ENCODE results near the gene CRY2. TPM values are rescaled to one million over a fixed set of nuclear protein-coding genes. Genes with fewer than 3 reads are reported as not detected.

Gene CRY2
- total and polyA plus RNA-seq, 2 of the 8 experiments (the other 6 are each of a cell fraction or from before 2014, with no cell fraction given) = 8.0 to 9.4 TPM

DNA sequence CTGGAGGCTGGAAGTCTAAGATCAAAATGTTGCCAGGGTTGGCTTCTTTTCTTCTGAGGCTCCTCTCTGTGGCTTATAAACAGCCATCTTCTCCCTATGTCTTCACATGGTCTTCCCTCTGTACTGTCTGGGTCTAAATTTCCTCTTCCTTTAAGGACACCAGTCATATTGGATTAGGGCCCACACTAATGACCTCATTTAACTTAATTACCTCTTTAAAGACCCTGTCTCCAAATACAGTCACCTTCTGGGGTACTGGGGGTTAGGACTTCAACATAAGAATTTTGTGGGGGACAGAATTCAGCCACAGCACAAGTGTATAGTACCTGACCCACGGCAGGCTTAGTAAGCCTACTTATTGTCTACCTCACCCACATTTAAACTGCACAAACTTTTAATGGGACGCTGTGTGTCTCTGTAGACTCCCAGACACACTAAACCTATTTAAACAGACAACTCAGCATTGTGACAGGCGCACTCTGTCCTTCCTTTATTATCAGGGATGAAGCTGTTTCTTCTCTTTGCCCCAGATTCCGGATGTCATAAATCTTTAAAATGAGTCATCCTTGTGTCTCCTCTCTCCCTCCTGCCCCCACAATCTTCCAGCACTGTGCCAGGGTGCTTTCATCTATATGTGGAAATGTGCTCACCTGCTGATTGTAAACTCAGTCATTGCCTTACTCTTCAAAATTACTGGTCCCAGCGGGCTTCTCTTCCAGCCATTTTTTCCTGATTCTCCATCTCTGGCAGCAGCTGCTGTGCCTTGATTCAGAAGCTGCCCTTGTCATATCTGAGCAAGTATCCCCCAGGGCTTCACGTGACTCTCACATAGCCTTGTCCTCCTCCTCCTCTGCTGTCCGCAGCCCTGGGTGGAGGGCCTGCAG, 32.8 kb downstream of the CRY2 start:
- DNase-seq (ENCODE audit: low read depth in 1 of 2, low spot score in 2 of 2) = no peak
- no peak overlapping the region for H4K5ac ChIP-seq (ENCODE audit: insufficient read length, low read depth, low read length)

More for the DNA sequence above, 32.8 kb downstream of the CRY2 start:
- no peaks in the 10 kb centered on the region; a peak in 2 of 8 replicates for H3K36me3 ChIP-seq (ENCODE audit: control insufficient read depth in 2 of 4, insufficient read depth in 4 of 4, low read length in 3 of 4)
- TF ChIP-seq EP300 (IDR thresholded peaks at IDR 0.05; ENCODE audit: borderline replicate concordance in 1 of 2, low read depth in 2 of 2, low read length in 2 of 2) (no peak), CHD2 (IDR thresholded peaks at IDR 0.05; ENCODE audit: low read length) (no peak), TCF12 (IDR thresholded peaks at IDR 0.05; ENCODE audit: low read depth, low read length) (no peak), BCL11A (IDR thresholded peaks at IDR 0.05; ENCODE audit: low read depth in 2 of 2, low read length in 2 of 2) (no peak), GTF2F1 (IDR thresholded peaks at IDR 0.05; ENCODE audit: borderline replicate concordance, low read depth, low read length) (no peak)
- peaks cover under 1% of the 10 kb centered on the region; the same call in 1 of the 2 replicates for H3K23me2 ChIP-seq (ENCODE audit: low read depth, low read length)
- H3K27me3 ChIP-seq (replicated peaks in 1 of 4; ENCODE audit: control insufficient read depth in 3 of 4, extremely low read depth in 1 of 4, insufficient read depth in 3 of 4, low read length in 3 of 4) = no peaks in the 10 kb centered on the region; a peak in 2 of 7 replicates
- H3K4ac ChIP-seq (replicated peaks; ENCODE audit: insufficient read length, low read depth, low read length) = no peak overlapping the region
- no peak overlapping the region for H3K18ac ChIP-seq (ENCODE audit: extremely low read depth, low read length)
- WGBS, 2 experiments (ENCODE audit: extremely low coverage in 1 of 2, insufficient coverage in 1 of 2, insufficient read length in 1 of 2, insufficient replicate concordance in 2 of 2, low coverage in 1 of 2, low lambda C conversion rate in 2 of 2, missing lambda C conversion rate in 1 of 2) = 83% methylated on average over 7 of the region's 7 CpGs; no CpG with 5 or more reads in 1 of the 2 experiments
- H3K4me1 ChIP-seq (replicated peaks in 1 of 4; ENCODE audit: control insufficient read depth in 3 of 4, insufficient read depth in 4 of 4, low read length in 3 of 4) = peaks cover 8 to 16% (median 12%) of the 10 kb centered on the region in 4 experiments; a peak in 6 of 7 replicates
- no peak for FAIRE-seq
- no peak overlapping the region for H3K4me3 ChIP-seq (ENCODE audit: extremely low read depth in 1 of 4, insufficient read depth in 2 of 4, low read depth in 3 of 4, low read length in 4 of 4)
- H4K20me1 ChIP-seq (replicated peaks in 1 of 2; ENCODE audit: control insufficient read depth in 1 of 2, insufficient read depth in 2 of 2, low read length in 2 of 2) = peaks cover 0 to 4% of the 10 kb centered on the region in 2 experiments
- no peak overlapping the region for H3K56ac ChIP-seq (replicated peaks; ENCODE audit: insufficient read length, low read depth, low read length)
- H3K4me2 ChIP-seq (ENCODE audit: insufficient read depth in 1 of 2, low read depth in 2 of 2, low read length in 2 of 2) = no peak overlapping the region
- H3K79me2 ChIP-seq (ENCODE audit: control insufficient read depth in 1 of 2, insufficient read depth in 2 of 2, low read length in 2 of 2) = no peaks in the 10 kb centered on the region
- no peak overlapping the region for H3K9ac ChIP-seq (replicated peaks in 1 of 4; ENCODE audit: extremely low read depth in 1 of 4, low read depth in 3 of 4, low read length in 3 of 4)
- H2BK120ac ChIP-seq (replicated peaks; ENCODE audit: low read depth, low read length) = no peak overlapping the region
- H4K8ac ChIP-seq (ENCODE audit: extremely low read depth, insufficient read depth, low read length) = no peak overlapping the region
- no peak overlapping the region for H2BK15ac ChIP-seq (ENCODE audit: low read length)
- H2AK5ac ChIP-seq (ENCODE audit: low read depth, low read length) = no peak overlapping the region
- no peak overlapping the region for H2BK12ac ChIP-seq (ENCODE audit: low read depth, low read length)
- H3K23ac ChIP-seq (ENCODE audit: insufficient read length) = no peak overlapping the region
- H2BK20ac ChIP-seq (ENCODE audit: low read length) = no peak overlapping the region
- no peak overlapping the region for H3K14ac ChIP-seq (ENCODE audit: insufficient read length)
- H2BK5ac ChIP-seq (ENCODE audit: low read depth, low read length) = no peak overlapping the region
- POLR2A ChIA-PET (ENCODE audit: partially characterized antibody) = interaction anchor here (0.9 to 1.2 kb wide), 3 partner anchors 10 to 28 kb away, joined by 3 to 4 read pairs (median 4); no protein-coding TSS in a partner anchor
- H4K91ac ChIP-seq (replicated peaks; ENCODE audit: insufficient read length, low read length) = no peak overlapping the region
- H3K9me3 ChIP-seq (ENCODE audit: insufficient read depth in 2 of 2, low read depth in 1 of 2, low read length in 1 of 2) = no peaks in the 10 kb centered on the region
- H3K79me1 ChIP-seq (ENCODE audit: low read depth, low read length) = peaks cover 3% of the 10 kb centered on the region; the same call in 1 of the 2 replicates
- no peak overlapping the region for H2AFZ ChIP-seq (ENCODE audit: low read length)
- CTCF ChIA-PET (ENCODE audit: partially characterized antibody) = interaction anchor here (1.0 to 5.2 kb wide), 5 partner anchors 8 to 274 kb away, joined by 3 to 41 read pairs (median 5); partner anchors contain the start of gene PEX16
- H3K27ac ChIP-seq (ENCODE audit: low read depth, low read length) = no peak overlapping the region

All from H1 (cell line).